Type B pancreatic cell (in vitro differentiated cells): ENCODE results near the gene CAND2. TPM values are rescaled to one million over a fixed set of nuclear protein-coding genes. Genes with fewer than 3 reads are reported as not detected.

Source experiments
- DNase-seq: peaks from one replicate; pipeline ENCODE4 v3.0.0; 2021; ENCODE audit warnings: mixed read lengths; ENCODE audit not compliant: unreplicated experiment; ENCODE audit errors: extremely low spot score
- H3K27ac Mint-ChIP-seq: 2 replicates; pipeline ENCODE4 v1.8.0; 2021; ENCODE audit warnings: mild to moderate bottlenecking, mixed read lengths
- H3K27me3 Mint-ChIP-seq: 2 replicates; pipeline ENCODE4 v1.8.0; 2021; ENCODE audit warnings: mixed read lengths
- H3K36me3 Mint-ChIP-seq: 2 replicates; pipeline ENCODE4 v1.8.0; 2021; ENCODE audit warnings: mixed read lengths
- H3K4me1 Mint-ChIP-seq: one replicate; pipeline ENCODE4 v1.8.0; 2021; ENCODE audit warnings: mixed read lengths; ENCODE audit not compliant: unreplicated experiment
- H3K4me3 Mint-ChIP-seq: 2 replicates; pipeline ENCODE4 v1.8.0; 2021; ENCODE audit warnings: mild to moderate bottlenecking, mixed read lengths
- H3K9me3 Mint-ChIP-seq: 2 replicates; pipeline ENCODE4 v1.8.0; 2021; ENCODE audit warnings: mixed read lengths
- total RNA-seq: library from RNA; stranded (reverse); gene quantifications from 2 replicates; pipeline ENCODE4 v1.2.1, GENCODE V29; 2021; ENCODE audit warnings: low replicate concordance
- TF ChIP-seq, protein P1 (sequence below): fragments of 200-600 bp; sonication (generic); conservative IDR thresholded peaks from 2 replicates; pipeline ENCODE4 v1.5.0; 2021; ENCODE audit warnings: antibody characterized with exemption, mild to moderate bottlenecking

Gene CAND2
- total RNA-seq, 1 donor from 2014 or later: 11.1 TPM

DNA sequence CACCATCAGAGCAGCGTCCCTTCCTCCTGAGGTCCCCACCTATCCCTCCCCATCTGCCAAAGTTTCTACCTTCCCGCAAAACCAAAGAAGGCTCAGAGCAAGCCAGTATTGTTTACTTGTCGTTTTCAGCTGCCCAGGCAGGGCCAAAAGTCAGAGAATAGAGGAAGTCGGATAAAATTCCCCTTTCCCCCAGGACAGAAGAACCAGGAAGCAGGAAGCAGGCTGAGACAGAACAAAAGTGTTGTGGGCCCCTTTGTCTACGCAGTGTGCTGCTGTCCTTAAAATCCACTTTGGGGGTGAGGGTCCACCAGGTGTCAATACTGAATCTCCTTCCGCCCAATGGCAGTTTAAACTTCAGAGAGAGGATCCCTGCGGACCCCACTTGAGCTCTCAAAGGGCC, 63.4 kb downstream of the CAND2 start:
- TF ChIP-seq, protein P1, sequence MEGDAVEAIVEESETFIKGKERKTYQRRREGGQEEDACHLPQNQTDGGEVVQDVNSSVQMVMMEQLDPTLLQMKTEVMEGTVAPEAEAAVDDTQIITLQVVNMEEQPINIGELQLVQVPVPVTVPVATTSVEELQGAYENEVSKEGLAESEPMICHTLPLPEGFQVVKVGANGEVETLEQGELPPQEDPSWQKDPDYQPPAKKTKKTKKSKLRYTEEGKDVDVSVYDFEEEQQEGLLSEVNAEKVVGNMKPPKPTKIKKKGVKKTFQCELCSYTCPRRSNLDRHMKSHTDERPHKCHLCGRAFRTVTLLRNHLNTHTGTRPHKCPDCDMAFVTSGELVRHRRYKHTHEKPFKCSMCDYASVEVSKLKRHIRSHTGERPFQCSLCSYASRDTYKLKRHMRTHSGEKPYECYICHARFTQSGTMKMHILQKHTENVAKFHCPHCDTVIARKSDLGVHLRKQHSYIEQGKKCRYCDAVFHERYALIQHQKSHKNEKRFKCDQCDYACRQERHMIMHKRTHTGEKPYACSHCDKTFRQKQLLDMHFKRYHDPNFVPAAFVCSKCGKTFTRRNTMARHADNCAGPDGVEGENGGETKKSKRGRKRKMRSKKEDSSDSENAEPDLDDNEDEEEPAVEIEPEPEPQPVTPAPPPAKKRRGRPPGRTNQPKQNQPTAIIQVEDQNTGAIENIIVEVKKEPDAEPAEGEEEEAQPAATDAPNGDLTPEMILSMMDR: no peak
- Mint-ChIP-seq H3K4me1 (no peaks in the 10 kb centered on the region), H3K36me3 (no peaks in the 10 kb centered on the region), H3K27me3 (no peaks in the 10 kb centered on the region), H3K9me3 (no peaks in the 10 kb centered on the region), H3K27ac (no peak overlapping the region), H3K4me3 (no peak overlapping the region)
- DNase-seq: no peak

DNA sequence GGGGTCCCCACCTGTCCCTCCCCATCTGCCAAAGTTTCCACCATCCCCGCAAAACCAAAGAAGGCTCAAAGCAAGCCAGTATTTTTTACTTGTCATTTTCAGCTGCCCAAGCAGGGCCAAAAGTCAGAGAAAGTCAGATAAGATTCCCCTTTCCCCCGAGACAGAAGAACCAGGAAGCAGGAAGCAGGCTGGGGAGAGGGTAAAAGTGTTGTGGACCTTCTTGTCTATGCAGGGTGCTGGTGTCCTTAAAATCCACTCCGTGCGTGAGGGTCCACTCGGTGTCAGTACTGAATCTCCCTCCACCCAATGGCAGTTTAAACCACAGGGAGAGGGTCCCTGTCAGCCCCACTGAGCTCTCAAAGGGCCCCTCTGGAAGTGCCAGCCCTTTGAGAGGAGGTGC, 65.1 kb downstream of the CAND2 start:
- H3K27me3 Mint-ChIP-seq: no peaks in the 10 kb centered on the region
- DNase-seq: no peak
- no peak overlapping the region for H3K4me3 Mint-ChIP-seq
- TF ChIP-seq, protein P1: no peak
- H3K9me3 Mint-ChIP-seq: no peaks in the 10 kb centered on the region
- no peaks in the 10 kb centered on the region for H3K36me3 Mint-ChIP-seq
- H3K27ac Mint-ChIP-seq: no peak overlapping the region
- H3K4me1 Mint-ChIP-seq: no peaks in the 10 kb centered on the region

DNA sequence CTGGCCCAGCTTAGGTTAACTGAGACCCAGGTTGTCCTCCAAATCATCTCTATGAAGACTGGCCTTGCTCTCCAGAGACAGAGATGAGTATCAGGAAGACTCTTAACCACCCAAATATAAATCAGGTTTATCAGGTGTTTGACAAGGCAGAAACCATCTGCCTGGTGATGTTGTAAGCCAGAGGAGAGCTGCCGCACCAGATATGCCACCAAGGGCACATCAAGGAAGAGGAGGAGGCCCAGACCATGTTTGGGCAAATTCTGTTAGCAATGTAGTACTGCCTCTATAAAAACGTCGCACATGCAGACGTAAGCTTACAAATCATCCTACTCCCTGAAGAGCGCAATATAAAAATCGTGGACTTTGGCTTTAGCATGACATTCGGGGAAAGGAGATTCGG, 65.9 kb downstream of the CAND2 start:
- TF ChIP-seq, protein P1: no peak
- Mint-ChIP-seq H3K27me3 (no peaks in the 10 kb centered on the region), H3K9me3 (no peaks in the 10 kb centered on the region), H3K27ac (no peak overlapping the region), H3K4me1 (no peaks in the 10 kb centered on the region), H3K36me3 (no peaks in the 10 kb centered on the region), H3K4me3 (no peak overlapping the region)
- no peak for DNase-seq

DNA sequence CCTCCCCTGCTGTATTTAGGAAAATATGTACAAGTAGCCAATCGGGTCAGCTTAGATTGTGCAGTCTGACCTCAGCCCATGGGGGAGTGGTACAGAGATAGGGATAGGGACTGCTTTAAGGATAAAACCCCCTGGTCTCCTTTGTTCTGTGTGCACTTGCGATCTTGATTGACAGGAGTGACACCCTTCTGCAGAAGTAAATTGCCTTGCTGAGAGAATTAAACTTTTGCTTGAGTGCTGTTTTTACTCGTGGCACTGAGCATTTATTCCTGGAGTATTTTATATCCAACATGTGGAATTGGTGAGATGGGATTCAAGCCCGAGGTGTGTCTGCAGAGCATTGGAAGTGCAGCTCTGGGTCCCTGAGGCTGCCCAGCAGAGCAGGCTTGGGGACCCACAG, 68.8 kb downstream of the CAND2 start:
- no peak overlapping the region for H3K4me3 Mint-ChIP-seq
- peaks cover 3% of the 10 kb centered on the region for H3K27me3 Mint-ChIP-seq
- H3K36me3 Mint-ChIP-seq: no peaks in the 10 kb centered on the region
- TF ChIP-seq, protein P1: no peak
- peaks cover 9% of the 10 kb centered on the region for H3K4me1 Mint-ChIP-seq
- no peak overlapping the region for H3K27ac Mint-ChIP-seq
- no peak for DNase-seq
- no peaks in the 10 kb centered on the region for H3K9me3 Mint-ChIP-seq

DNA sequence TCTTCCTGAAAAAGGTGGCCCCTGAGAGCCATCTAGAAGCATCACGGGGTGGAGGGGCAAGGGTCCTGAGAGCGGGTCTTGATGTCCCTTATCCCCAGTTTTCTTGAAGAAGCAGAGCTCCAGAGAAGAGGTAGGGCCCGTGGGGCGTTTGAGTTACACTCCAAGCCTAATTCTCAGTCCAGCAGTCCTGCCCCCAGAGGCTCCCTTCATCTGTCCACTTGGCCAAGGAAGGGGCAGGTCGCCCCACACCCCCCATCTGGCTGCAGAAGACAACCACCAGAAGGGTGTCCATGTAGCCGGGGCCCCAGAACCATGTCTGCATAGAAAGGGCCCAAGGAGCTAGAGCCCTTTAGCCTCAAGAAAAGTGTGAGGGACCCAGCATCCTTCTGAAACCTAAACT, 70.4 kb downstream of the CAND2 start:
- no peak for DNase-seq
- H3K27ac Mint-ChIP-seq: no peak overlapping the region
- peaks cover 11% of the 10 kb centered on the region for H3K27me3 Mint-ChIP-seq
- peaks cover 9% of the 10 kb centered on the region for H3K4me1 Mint-ChIP-seq
- H3K4me3 Mint-ChIP-seq: no peak overlapping the region
- TF ChIP-seq, protein P1: no peak
- H3K9me3 Mint-ChIP-seq: no peaks in the 10 kb centered on the region
- H3K36me3 Mint-ChIP-seq: no peaks in the 10 kb centered on the region
